ENCODE data around the gene NEUROD2.

DNA sequence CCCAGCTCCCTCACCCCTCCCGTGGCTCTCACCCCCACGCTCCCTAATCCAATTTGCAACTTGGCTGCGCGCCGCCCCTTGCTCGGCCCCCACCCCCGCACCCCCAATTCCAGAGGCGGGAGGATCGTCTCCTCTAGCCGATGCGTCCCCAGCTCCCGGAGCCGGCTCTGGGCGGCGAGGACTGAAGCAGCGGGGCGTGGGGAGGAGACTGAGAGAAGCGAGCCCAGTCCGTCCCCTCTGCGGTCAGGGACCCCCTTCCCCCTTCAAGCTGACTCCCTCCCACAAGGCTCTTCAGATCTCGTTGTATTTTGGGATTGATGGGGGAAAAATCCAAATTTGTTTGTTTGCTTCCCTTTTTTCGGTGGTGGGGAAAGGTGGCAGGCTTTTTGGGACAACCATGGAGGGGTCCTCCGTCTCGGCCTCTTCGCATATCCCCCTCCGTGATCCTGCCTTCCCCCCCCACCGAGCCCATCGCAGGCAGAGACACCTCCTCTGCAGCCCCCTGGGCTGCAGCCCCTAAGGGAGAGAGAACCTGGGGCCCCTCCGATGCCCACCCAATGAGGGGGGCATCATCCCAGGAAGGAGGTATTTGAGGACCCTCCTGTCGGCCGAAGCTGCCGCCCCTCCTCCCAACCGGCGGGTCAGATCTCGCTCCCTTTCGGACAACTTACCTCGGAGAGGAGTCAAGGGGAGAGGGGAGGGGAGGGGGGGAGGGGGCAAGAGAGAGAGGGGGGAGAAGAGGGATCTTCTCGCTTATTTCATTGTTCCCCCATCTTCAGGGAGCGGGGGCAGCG is 466 bp downstream of the NEUROD2 start:
- TF ChIP-seq, protein P1, sequence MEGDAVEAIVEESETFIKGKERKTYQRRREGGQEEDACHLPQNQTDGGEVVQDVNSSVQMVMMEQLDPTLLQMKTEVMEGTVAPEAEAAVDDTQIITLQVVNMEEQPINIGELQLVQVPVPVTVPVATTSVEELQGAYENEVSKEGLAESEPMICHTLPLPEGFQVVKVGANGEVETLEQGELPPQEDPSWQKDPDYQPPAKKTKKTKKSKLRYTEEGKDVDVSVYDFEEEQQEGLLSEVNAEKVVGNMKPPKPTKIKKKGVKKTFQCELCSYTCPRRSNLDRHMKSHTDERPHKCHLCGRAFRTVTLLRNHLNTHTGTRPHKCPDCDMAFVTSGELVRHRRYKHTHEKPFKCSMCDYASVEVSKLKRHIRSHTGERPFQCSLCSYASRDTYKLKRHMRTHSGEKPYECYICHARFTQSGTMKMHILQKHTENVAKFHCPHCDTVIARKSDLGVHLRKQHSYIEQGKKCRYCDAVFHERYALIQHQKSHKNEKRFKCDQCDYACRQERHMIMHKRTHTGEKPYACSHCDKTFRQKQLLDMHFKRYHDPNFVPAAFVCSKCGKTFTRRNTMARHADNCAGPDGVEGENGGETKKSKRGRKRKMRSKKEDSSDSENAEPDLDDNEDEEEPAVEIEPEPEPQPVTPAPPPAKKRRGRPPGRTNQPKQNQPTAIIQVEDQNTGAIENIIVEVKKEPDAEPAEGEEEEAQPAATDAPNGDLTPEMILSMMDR (conservative IDR thresholded peaks at IDR 0.05; ENCODE audit: low read depth in 2 of 2), result no peak
- TF ChIP-seq EZH2 (IDR thresholded peaks at IDR 0.05; ENCODE audit: low read depth, unreplicated experiment), result peak; percentile 92
- TF ChIP-seq, protein P2, sequence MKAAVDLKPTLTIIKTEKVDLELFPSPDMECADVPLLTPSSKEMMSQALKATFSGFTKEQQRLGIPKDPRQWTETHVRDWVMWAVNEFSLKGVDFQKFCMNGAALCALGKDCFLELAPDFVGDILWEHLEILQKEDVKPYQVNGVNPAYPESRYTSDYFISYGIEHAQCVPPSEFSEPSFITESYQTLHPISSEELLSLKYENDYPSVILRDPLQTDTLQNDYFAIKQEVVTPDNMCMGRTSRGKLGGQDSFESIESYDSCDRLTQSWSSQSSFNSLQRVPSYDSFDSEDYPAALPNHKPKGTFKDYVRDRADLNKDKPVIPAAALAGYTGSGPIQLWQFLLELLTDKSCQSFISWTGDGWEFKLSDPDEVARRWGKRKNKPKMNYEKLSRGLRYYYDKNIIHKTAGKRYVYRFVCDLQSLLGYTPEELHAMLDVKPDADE (IDR thresholded peaks at IDR 0.05), result no peak
- no peak for TF ChIP-seq NANOG (IDR thresholded peaks at IDR 0.05; ENCODE audit: borderline replicate concordance)
- TF ChIP-seq EZH2phosphoT487 (IDR thresholded peaks at IDR 0.05; ENCODE audit: unreplicated experiment), result no peak
- TF ChIP-seq POLR2AphosphoS5 (IDR thresholded peaks at IDR 0.05; ENCODE audit: low read depth), result no peak
- no peak for TF ChIP-seq ZNF331 (CRISPR knock-in tag; IDR thresholded peaks at IDR 0.05; ENCODE audit: low read depth)
